GOT3 (cell line): ENCODE results near the gene PARD6A.
A peak's percentile ranks its signal among the peaks of the same experiment; 100 is the strongest.
"Not testable (repeated sequence)": the region's sequence is repeated elsewhere in the genome, so short reads cannot be mapped to it uniquely, and the experiment has no call there.

Experiments
- DNase-seq: peaks from one replicate; lab custom pipeline; 2025; ENCODE audit warnings: mixed read lengths; lab: John Stamatoyannopoulos, UW

The PARD6A gene

DNA sequence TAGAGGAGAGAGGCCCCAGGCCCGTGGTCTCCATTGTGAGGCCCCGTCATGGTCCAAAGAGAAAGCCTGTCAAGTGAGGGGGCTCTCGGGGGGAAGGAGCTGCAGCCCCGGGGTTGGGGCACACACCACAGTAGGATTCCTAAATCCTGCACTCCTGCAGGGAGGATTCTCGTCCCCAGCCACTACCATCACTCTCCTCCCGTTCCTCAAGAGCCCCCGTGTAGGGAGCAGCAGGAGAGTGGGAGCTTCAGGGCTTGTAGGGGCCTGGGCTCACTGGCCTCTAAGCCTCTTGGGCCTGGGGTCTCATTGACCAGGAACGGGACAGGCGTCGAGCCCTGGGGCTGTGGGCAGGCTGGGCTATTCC, 6.7 kb downstream of the PARD6A start:
- DNase-seq = no peak

DNA sequence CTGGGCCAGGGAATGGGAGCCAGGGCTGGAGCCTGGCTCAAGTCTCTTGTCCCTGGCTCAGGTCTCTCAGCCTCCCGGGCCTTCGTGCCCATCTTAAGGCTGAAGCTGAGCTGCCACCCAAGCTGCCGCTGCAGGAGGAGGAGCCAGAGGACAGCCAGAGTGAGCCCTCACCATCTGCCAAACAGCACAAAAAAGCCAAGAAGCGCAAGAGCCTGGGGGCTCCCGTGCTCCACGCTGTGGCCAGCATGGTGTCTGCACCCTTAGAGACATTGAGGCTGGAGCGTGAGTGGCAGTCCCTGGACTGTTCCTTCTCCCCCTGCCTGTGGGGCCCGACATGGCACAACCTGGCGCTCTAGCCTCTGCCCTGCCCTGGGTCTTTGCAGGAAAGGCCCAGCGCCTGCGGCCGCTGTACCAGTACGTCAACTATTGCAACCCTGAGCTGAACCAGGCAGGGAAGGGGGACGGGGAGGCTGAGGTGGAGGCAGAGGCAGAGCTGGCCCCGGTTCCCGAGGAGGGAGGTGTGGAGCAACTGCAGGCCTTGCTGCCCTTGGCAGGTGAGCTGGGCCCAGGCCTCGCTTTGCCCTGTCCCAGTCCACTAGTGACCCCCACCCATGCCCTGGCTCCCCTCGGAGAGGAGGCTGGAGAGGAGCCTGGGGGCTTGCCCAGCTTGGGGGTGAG, 7.2 kb downstream of the PARD6A start:
- peak; percentile 71 for DNase-seq

DNA sequence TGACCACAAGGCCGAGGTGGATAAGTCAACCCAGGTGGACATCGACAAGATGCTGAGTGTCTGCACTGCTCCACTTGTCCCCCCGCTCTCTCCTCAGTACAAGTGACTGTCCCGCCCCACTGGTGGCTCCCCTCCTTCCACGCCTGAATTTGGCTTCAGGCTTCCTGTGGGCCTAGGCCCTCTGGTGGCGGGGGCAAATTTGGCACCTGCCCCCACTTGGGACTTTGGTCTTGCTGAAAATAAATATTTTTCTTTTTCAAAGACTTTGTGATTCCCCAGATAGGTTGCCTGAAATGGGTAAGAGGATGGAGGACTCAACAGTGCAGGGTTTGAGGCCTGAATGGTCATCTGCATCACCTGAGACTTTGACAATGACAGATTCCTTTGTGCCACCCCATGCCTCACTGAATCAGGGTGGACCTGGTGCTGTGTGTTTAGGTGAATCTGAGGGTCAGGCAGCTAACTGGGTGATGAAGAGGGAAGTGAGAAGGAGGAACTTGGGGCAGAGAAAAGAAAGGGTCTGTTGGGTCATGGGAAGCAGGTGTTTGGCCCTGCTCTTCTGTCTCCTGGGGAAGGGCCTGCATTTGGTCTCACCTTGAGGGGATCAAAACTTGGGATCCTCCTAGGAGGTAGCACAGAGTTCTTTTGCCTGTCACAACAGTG, 7.9 kb downstream of the PARD6A start:
- no peak for DNase-seq

DNA sequence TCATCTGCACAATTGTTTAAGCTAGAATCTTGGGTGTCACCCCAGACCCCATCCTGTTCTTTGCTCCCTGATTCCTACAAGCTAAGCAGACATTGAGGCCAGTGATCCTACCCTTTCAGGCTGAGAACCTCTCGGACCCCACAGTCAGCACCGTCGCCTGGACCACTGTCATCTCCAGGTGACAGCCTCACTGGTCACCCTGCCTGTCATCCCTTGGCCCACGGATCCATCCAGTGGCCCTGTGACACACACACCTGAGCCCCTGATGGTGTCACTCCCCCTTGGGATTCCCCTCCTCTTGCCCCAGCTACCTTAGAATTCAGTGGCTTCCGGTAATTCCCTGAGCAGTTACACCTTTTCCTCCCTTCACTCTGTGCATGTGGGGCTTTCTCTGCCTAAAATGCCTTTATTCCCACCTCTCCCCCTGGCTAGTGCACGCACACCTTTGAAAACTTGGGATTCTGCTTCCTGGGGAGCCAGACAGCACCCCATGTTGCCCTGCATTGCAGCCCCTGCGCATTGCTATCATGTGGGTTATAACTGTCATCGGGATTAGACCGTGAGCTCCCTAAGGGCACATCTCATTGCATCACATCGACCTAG, 8.8 kb downstream of the PARD6A start:
- DNase-seq = no peak

DNA sequence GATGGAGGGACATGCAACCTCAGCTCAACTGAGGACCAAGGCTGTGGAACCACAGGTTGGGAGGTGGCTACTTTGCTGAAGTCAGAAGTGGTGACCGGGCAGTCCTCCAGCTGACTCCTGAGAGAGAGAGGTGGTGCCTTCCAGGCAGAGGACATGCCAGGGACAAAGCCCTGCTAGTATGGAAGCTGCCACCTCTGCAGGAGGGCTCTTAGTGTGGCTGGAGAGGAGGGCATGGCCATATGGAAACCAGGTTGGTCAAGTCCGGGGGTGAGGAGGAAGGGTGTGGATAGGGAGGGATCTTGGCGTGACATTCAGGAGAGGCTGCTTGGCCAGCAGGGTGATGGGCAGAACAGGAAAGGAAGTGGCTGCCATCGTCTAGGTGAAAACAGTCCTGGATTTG, 11.5 kb downstream of the PARD6A start:
- no peak for DNase-seq

DNA sequence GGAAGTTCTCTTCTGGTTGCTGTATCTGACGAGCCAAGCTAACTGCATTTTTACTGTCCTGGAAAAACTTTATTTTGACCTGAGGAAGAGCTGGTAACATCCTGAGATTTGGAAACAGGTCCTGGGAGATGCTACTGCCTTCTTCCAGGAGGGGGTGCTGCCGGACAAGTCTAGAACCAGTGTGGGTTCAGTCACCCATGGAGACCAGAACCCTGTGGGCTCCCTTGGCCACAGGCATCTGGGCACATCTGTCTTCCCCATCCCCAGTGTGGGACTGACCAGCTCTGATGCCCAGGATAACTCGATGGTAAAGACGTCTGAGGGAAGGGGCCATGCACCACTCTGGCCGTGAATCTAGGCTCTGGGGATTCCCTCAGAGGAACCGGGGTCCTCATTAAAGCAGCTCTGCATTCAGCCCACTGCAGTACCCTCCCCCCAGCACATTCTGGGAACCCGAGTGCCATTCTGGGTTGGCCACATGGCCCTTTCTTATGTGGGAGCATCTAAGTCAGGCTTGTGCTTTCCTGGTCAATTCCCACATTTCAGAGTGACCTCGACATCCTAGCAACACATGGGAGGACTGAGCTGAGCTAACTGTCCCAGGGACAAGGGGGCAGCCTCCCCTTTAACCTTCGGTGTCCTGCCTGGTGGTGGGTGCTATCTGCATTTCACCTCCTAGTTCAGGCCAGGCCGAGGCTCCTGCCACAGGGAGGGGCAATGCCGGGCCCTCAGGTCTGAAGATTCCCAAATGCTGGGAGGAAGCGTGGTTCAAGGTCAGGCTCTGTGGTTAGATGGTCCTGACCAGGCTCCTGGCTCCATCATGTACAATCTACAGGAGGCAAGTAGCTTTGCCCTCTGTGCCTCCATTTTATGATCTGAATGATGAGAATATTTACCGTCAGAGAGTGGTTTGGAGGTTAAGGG, 12.2 kb downstream of the PARD6A start:
- no peak for DNase-seq

DNA sequence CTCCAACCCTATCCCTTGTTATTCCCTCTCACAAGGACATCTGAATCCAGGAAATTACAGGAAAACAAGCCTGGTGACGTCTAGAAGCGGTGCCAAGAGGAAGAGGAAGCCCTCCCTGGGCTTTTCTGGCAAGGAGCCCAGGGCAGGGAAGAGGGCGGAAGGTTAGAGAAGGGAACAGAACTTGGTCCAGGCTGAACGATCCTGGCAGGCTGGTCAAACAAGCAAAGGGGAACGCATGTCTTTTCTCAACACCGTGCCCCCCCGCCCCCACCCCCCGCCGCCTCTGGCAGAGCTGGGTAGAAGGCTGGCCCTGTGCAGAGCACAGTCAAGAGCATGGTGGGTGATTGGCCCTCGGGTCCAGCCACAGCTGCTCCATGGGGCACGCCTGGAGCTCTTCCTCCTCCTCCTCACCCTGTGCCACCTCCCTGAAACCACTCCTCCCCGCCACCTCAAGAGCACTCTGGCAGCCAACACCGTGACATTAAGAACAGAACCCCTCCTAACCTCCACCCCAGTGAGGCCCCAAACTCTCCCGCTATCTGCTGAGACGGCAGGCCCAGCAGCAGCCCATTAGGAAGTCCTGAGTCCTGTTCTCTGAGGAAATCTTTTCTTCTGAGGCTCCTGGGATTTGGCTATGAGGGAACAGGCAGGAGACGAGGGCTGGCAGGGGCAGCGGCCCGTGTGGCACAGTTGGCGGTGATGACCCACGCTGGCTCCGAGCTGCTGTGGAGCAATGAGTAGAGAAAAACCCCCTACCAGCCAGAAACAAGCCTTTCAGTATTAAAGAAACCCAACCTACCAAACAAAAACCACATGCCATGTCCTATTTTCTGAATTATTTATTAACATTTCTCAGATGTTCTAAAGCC, 13.2 kb downstream of the PARD6A start:
- no peak for DNase-seq

DNA sequence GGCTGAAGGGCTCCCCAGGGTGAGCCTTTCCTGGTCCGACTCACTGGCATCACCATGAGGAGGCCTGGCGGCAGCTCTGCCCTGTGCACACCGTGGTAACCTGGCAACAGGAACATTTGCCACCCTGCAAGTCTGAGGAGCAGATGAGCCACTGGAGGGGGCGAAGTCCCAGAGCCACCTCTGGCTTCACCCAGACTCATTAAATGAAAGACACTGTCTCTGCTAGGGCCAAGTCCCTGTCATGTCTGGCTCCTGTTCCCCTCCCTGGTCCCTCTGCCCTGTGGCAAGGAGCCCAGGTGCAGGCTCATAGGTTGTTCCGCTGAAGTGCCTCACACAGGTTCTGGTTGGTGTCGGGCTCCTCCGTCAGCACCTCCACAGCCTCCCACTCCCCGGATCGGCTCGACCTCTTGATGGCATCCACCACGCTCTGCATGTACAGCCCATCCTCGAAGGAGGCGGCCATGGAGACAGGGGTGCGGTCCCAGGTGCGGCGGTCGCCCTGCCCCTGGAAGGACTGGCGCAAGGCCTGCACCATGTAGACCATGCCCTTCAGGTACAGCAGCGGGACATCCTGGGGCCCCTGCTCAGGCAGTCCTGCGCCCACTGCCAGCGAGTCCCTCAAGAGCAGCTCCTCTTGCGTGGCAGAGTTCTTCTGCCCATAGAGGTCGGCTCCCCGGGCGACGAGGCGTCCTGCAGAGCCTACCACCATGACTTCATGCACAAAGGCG, 14.3 kb downstream of the PARD6A start:
- no peak for DNase-seq

DNA sequence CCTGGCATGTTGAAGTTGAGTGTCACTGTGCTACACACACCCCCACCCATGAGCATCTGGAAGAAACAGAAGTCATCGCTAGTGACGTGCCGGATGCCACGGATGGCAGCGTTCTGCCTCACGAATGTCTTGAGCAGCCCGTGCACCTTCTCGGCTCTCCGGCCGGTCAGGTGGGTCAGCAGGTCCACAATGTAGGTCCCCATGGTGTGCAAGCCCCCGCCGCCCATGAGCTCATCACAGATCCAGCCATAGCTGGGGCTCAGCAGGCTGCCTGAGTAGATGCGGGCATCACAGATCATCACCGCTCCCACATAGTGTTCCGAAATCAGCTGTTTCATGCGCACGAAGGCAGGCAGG, 14.8 kb downstream of the PARD6A start:
- no peak for DNase-seq

DNA sequence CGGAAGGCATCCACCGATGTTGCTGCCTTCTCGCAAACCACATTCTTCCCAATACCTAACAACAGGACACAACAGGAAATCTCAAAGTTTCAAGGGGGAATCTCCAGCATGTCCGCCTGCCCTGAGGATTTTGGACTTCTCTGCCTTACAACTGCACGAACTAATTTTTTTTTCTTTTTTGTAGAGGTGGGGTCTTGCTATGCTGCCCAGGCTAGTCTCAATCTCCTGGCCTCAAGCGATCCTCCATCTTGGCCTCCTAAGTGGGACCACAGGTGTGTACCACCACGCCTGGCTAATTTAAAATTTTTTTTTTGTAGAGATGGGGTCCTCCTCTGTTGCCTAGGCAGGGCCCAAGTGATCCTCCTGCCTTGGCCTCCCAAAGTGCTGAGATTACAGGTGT, 15.2 kb downstream of the PARD6A start:
- no peak for DNase-seq

DNA sequence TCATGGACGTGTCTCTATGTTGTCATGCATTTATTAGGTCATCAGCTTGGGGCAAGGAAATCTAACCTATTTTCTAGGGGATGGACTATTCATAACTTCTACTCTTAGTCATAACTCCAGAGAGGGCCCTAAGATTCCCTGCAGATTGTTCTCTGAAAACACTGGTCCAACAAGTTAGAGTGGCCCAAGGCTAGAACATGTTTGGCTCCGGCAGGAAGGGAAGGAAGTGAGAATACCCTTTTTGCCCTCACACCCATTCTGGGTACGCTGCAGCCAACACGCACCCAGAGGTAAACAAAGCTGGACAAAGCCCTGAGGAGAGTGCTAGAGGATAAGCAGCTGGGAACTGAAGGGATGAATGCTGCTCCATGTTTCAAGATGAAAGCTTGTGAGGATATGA, 15.8 kb downstream of the PARD6A start:
- no peak for DNase-seq

DNA sequence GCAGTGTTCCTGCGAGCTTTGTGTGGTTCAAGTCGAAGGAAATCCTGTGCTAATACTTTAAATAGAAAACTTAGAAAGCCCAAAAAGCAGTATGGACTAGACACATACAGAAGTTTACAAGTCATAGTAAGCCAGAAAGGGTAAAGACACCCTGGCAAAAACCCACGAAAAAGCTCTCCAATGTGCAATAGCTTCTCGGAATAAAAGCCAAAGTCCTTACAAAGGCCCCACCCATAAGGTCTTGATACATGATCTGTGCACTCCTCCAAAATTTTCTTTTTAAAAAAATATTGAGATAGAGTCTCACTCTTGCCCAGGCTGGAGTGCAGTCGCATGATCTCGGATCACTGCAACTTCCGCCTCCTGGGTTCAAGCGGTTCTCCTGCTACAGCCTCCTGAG, 16.2 kb downstream of the PARD6A start:
- no peak for DNase-seq

DNA sequence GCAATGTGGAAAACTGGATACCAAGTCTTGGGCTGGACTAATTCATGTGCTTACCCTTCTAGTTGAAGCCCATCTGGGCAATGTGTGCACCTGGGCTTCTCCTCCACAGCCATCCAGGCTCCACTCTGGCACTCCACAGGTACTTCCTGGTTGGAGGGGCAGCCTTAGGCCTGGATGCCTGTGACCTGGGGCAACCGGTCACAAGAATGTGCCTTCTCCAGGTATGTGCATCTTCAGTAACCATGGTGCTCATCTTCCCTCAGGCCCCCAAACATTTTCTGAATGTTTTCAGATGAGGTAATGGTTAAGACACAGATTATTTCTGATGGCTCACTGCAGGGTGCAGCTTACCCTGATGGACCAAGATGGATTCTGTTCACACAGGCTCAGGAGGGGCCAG, 17.0 kb downstream of the PARD6A start:
- no peak for DNase-seq

DNA sequence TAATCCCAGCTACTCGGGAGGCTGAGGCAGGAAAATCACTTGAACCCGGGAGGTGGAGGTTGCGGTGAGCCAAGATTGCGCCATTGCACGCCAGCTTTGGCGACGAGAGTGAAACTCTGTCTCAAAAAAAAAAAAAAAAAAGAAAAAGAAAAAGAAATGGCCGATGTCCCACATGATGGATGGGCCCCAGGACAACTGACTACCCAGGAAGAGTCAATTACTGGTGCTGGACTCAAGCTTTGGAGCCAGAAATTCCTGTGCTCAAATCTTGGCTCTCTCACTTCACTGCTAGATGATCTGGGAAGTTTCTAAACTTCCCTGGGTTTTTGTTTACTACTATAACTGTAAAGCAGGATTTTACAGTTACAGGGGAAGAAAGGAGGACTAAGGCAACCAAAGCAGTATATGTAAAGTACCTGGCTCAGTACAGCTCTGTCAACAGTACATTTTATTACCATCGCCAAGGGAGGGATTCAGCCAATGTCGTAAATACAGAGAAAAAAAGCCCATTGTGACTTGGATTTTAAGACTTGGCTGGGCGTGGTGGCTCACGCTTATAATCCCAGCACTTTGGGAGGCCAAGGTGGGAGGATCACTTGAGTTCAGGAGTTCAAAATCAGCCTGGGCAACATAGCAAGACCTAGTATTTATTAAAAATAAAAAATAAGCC, 17.7 kb downstream of the PARD6A start:
- DNase-seq = no peak

DNA sequence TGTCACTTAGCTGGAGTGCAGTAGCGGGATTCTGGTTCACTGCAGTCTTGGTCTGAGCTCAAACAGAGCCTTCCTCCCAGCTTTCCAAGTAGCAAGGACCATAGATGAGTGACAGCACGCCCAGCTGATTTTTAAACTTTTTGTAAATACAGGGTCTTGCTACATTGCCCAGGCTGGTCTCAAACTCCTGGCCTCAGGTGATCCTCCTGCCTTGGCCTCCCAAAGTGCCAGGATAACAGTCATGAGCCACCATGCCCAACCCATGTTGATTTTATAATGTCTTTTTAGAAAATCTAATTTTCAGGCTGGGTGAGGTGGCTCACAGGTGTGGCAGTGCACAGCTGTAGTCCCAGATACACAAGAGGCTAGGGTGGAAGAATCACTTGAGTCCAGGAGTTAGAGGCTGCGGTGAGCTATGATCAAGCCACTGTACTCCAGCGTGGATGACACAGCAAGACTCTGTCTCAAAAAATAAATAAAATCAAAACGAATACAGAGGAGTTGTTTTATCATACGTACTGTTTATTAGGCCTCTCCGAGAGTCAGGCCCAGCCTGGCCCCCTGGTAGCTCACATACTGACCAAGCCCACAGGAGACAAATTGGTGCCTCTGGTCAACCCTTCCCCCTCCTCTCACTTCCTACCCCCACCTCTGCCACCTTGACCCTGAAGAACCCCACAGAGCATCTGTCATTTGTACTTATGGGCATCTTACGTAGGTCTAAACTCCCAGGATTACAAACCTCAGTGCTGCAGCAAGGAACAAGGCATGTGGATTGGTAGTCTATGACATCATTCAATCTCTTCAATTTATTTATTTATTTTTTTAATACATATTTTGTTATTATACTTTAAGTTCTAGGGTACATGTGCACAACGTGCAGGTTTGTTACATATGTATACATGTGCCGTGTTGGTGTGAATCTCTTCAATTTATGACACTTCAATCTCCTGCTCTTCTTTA, 19.5 kb downstream of the PARD6A start:
- DNase-seq = no peak

DNA sequence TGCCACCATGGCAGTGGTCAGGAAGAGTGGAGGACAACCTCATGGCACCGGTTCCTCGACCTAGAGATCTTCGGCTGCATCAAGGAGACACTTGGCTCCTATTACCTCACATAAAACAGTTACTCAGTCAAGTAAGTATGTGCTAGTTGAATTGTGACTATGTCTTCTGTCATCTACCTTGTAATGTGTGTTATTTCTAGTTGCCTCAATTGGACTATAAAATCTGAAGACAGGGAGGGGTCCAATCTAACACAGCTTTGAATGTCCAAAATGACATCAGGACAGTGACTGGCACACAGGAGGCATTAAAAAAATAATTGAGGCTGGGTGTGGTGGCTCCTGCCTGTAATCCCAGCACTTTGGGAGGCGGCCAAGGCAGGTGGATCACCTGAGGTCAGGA, 23.0 kb downstream of the PARD6A start:
- DNase-seq = no peak

DNA sequence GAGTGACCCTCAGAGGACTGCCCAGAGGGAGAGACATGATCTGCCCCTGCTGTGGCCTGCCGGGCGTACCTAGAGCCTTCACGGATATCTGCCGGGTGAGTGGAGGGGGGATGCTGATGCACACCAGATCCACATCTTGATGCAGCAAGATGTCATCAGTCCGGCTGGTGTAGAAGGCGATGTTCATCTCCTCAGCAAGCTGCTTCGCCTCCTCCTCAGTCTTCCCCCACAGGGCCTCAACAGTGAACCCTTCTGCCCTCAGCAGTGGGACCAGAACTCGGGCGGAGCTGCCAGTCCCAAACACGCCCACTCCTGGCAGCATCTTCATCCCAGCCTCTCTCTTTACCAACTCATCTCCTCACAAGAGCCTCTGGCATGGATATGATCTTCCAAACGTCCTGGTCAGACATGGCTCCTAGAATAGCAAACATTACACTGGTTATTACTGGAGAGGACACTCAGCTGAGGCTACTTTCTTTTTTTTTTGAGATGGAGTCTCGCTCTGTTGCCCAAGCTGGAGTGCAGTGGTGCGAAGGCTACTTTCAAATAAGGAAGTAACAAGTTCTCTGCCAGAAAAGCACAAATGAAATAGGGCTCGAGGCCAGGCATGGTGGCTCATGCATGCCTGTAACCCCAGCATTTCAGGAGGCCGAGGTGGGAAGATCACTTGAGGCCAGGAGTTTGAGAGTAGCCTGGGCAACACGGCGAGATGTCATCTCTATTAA, 24.8 kb downstream of the PARD6A start:
- no peak for DNase-seq

DNA sequence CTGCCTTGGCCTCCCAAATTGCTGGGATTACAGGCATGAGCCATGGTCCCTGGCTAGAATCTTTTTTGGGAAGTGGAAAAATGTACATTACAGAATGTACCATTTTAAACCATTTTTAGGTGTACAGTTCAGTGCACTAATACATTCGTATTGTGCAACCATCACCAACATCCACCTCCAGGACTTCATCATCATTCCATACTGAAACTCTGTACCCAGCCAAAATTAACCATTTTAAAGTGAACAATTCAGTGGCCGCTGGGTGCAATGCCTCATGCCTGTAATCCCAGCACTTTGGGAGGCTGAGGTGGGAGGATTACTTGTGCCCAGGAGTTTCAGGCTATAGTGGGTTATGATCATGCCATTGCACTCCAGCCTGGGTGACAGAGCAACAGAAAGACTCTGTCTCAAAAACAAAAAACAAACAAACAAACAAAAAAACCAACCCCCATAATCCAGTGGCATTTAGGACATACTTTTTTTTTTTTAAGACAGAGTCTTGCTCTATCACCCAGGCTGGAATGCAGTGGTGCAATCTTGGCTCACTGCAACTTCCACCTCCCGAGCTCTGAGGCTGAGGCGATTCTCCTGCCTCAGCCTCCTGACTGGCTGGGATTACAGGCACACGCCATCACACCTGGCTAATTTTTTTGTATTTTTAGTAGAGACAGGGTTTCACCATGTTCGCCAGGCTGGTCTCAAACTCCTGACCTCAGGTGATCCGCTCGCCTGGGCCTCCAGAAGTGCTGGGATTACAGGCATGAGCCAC, 32.9 kb downstream of the PARD6A start:
- DNase-seq = not testable (repeated sequence)
